ENCODE measurements around the gene UBR2. TPM values are rescaled to one million over a fixed set of nuclear protein-coding genes. Genes with fewer than 3 reads are reported as not detected.
"Not testable (repeated sequence)": the region's sequence is repeated elsewhere in the genome, so short reads cannot be mapped to it uniquely, and the experiment has no call there.

UBR2 gene
- total RNA-seq, 4 donors from 2014 or later, result 15.9 to 52.7 (median 49.4) TPM

DNA sequence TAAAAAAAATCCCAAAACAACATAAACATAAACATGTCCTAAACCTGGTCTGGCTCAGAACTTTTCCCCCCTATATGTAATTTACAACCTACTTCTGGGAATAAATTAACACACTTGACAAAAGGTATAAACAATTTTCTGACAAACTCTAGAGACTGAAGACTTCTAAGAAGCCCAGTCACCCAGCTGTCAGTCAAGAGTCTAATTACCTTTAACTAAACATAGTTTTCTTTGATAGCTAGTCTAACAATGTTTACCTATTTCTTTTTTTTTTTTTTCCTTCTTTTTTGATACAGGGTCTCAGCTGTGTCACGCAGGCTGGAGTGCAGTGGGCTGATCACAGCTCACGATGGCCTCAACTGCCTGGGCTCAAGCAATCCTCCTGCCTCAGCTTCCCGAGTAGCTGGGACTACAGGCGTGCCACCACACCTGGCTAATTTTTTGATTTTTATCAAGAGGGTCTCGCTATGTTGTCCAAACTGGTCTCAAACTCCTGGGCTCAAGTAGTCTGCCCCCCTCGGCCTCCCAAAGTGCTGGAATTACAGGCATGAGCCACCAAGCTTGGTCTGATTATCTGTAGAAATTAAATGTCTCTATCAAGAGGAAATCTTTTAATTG is 932 bp upstream of the UBR2 start:
- Histone ChIP-seq H3K36me3 (no peaks in the 10 kb centered on the region), H3K27me3 (no peaks in the 10 kb centered on the region), H3K9me3 (no peaks in the 10 kb centered on the region), H3K4me1 (peaks cover 13 to 39% (median 26%) of the 10 kb centered on the region in 4 donors), H3K4me3 (no peak overlapping the region), H3K27ac (peak overlapping the region in 1 of 4 donors; percentile 99)
- in situ Hi-C loops (cut with MboI; ENCODE audit: low pct_ligation_motif_present in 1 of 4, low pct_unique_long_range_greater_than_20kb in 1 of 4, low sequenced_read_pairs in 3 of 4) (no loop called here), intact Hi-C loops (cut with DNase I; ENCODE audit: low total_unique reads) (no loop called here)
- TF ChIP-seq EP300 (IDR thresholded peaks at IDR 0.05; ENCODE audit: low read depth) (no peak), POLR2A (IDR thresholded peaks at IDR 0.05) (no peak), POLR2AphosphoS5 (IDR thresholded peaks at IDR 0.05) (no peak)
- TF ChIP-seq, protein P1, sequence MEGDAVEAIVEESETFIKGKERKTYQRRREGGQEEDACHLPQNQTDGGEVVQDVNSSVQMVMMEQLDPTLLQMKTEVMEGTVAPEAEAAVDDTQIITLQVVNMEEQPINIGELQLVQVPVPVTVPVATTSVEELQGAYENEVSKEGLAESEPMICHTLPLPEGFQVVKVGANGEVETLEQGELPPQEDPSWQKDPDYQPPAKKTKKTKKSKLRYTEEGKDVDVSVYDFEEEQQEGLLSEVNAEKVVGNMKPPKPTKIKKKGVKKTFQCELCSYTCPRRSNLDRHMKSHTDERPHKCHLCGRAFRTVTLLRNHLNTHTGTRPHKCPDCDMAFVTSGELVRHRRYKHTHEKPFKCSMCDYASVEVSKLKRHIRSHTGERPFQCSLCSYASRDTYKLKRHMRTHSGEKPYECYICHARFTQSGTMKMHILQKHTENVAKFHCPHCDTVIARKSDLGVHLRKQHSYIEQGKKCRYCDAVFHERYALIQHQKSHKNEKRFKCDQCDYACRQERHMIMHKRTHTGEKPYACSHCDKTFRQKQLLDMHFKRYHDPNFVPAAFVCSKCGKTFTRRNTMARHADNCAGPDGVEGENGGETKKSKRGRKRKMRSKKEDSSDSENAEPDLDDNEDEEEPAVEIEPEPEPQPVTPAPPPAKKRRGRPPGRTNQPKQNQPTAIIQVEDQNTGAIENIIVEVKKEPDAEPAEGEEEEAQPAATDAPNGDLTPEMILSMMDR (IDR thresholded peaks at IDR 0.05), result no peak
- DNase-seq, result no peak
- 20 to 54% methylated on average over 1 to 6 of the region's 6 CpGs for WGBS, 2 donors (ENCODE audit: low coverage in 1 of 2)

DNA sequence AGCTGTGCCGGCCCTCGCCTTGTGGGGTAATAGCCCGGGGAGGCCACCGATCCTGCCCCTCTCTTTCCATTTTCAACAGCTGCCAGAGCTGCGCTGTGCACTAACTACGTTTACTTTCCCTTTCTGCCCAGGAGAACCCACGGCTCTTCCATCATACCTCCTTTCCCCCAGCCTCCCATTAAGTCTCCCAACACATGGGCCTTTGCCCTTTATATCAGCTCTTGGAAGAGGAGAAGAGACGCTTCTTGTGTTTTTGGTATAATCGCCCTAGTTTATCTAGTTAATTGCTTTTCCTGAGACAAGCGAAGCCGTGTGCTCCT is 637 bp downstream of the UBR2 start:
- in situ Hi-C loops (cut with MboI; ENCODE audit: low pct_ligation_motif_present in 1 of 4, low pct_unique_long_range_greater_than_20kb in 1 of 4, low sequenced_read_pairs in 3 of 4), result no loop called here
- no peak for DNase-seq
- H3K4me1 ChIP-seq, result peaks cover 18 to 50% (median 35%) of the 10 kb centered on the region in 4 donors

DNA sequence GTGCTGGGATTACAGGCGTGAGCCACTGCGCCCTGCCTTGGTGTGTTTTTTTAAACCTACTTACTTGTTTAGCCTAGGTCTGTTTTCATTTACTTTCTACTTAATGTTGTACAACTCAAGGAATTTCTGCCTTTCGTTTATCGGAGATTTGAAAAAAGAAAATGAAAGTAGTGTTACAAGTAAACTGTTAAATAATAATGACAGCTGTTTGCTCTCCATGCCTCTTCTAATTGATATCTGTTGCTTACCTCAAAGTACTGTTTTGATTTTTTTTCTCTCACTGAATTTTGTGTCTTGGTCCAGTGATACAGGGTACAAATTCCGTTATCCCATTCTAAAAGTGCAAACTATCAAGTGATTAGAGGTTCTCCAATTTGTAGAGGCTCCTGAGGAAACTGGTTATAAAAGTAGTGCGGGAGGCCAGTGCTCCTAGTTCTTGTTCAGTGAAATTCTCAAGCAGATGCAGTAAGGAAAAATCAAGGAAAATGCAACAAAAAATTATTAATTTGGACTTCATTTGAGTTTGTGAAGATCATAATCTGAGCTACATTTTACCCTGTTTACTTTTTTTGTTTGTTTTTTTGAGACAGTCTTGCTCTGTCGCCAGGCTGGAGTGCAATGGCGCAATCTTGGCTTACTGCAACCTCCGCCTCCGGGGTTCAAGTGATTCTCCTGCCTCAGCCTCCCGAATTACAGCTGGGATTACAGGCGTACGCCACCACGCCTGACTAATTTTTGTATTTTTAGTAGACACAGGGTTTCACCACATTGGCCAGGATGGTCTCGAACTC is 2.2 kb downstream of the UBR2 start:
- intact Hi-C loops (cut with DNase I; ENCODE audit: low total_unique reads) (no loop called here), in situ Hi-C loops (cut with MboI; ENCODE audit: low pct_ligation_motif_present in 1 of 4, low pct_unique_long_range_greater_than_20kb in 1 of 4, low sequenced_read_pairs in 3 of 4) (no loop called here)
- Histone ChIP-seq H3K27ac (peak overlapping the region; percentile 91 to 99 (median 95)), H3K4me3 (peak overlapping the region in 3 of 4 donors; percentile 62 to 76 (median 73)), H3K27me3 (no peaks in the 10 kb centered on the region), H3K9me3 (no peaks in the 10 kb centered on the region), H3K36me3 (no peaks in the 10 kb centered on the region), H3K4me1 (peaks cover 28 to 64% (median 45%) of the 10 kb centered on the region in 4 donors)
- DNase-seq, result no peak
- 36 to 54% methylated on average over 9 to 15 of the region's 15 CpGs for WGBS, 2 donors (ENCODE audit: low coverage in 1 of 2)
- no peak for TF ChIP-seq EP300 (IDR thresholded peaks at IDR 0.05; ENCODE audit: low read depth)
- TF ChIP-seq, protein P1 (IDR thresholded peaks at IDR 0.05), result no peak
- TF ChIP-seq POLR2AphosphoS5 (IDR thresholded peaks at IDR 0.05), result no peak
- TF ChIP-seq POLR2A (IDR thresholded peaks at IDR 0.05), result no peak

More for the DNA sequence above, 637 bp downstream of the UBR2 start:
- intact Hi-C loops (cut with DNase I; ENCODE audit: low total_unique reads), result no loop called here
- no peaks in the 10 kb centered on the region for H3K9me3 ChIP-seq
- peak overlapping the region; percentile 62 to 98 (median 74) for H3K4me3 ChIP-seq
- H3K27ac ChIP-seq, result peak overlapping the region; percentile 91 to 99 (median 95)
- no peaks in the 10 kb centered on the region for H3K36me3 ChIP-seq
- no peaks in the 10 kb centered on the region for H3K27me3 ChIP-seq
- TF ChIP-seq POLR2A (IDR thresholded peaks at IDR 0.05) (no peak), POLR2AphosphoS5 (IDR thresholded peaks at IDR 0.05) (no peak), EP300 (IDR thresholded peaks at IDR 0.05; ENCODE audit: low read depth) (no peak)
- TF ChIP-seq, protein P1 (IDR thresholded peaks at IDR 0.05), result no peak
- WGBS, 2 donors (ENCODE audit: low coverage in 1 of 2), result 0% methylated on average over 5 to 11 of the region's 11 CpGs

DNA sequence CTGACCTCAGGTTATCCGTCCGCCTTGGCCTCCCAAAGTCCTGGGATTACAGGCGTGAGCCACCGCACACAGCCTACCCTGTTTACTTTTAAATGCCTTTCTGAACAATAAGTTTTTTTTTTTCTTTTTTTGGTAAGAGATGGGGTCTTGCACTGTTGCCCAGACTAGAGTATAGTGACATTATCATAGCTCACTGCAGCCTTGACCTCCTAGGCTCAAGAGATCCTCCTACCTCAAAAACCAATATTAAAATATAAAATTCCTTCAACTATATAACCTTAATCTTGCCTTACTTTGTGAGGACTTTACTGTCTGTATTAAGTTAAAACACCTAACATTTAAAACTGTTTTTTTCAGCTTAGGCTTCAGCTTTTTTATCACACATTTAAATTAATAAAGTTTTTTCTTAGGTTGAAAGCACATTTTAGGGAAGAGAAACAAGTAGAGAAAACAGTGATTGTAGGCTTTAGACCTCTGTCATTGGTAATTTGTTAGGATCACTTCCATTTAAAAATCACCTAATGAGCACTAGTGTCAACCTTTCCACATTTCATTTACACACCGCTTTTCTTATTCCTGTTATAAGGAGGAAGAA is 2.9 kb downstream of the UBR2 start:
- Histone ChIP-seq H3K4me1 (peaks cover 28 to 70% (median 46%) of the 10 kb centered on the region in 4 donors), H3K4me3 (peak overlapping the region in 1 of 4 donors; percentile 62), H3K27me3 (no peaks in the 10 kb centered on the region), H3K36me3 (no peaks in the 10 kb centered on the region), H3K27ac (peak overlapping the region; percentile 91 to 99 (median 95)), H3K9me3 (no peaks in the 10 kb centered on the region)
- in situ Hi-C loops (cut with MboI; ENCODE audit: low pct_ligation_motif_present in 1 of 4, low pct_unique_long_range_greater_than_20kb in 1 of 4, low sequenced_read_pairs in 3 of 4), result no loop called here
- TF ChIP-seq POLR2AphosphoS5 (IDR thresholded peaks at IDR 0.05) (no peak), POLR2A (IDR thresholded peaks at IDR 0.05) (no peak), EP300 (IDR thresholded peaks at IDR 0.05; ENCODE audit: low read depth) (no peak)
- TF ChIP-seq, protein P1 (IDR thresholded peaks at IDR 0.05), result no peak
- 73 to 80% methylated on average over 5 of the region's 5 CpGs for WGBS, 2 donors (ENCODE audit: low coverage in 1 of 2)
- intact Hi-C loops (cut with DNase I; ENCODE audit: low total_unique reads), result no loop called here
- DNase-seq, result no peak

DNA sequence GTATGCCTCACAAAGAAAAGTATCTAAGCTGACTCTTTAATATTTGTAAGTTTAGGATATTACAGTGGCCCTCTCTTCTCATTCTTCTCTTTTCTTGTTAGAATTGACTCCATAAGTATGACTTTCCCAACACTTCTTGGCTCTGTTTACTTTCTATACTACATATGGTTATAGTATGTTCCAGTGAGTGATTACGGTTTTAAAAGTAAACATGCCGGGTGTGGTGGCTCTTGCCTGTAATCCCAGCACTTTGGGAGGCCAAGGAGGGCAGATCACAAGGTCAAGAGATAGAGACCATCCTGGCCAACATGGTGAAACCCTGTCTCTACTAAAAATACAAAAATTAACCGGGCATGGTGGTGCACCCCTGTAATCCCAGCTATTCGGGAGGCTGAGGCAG is 3.4 kb downstream of the UBR2 start:
- WGBS, 2 donors (ENCODE audit: low coverage in 1 of 2), result 17 to 67% methylated on average over 1 to 4 of the region's 4 CpGs
- H3K36me3 ChIP-seq; DNase-seq; in situ Hi-C loops (cut with MboI; ENCODE audit: low pct_ligation_motif_present in 1 of 4, low pct_unique_long_range_greater_than_20kb in 1 of 4, low sequenced_read_pairs in 3 of 4); intact Hi-C loops (cut with DNase I; ENCODE audit: low total_unique reads); H3K27me3 ChIP-seq; H3K9me3 ChIP-seq: not testable (repeated sequence)
- peak overlapping the region in 1 of 4 donors; percentile 18 for H3K4me3 ChIP-seq
- peaks cover 33 to 75% (median 49%) of the 10 kb centered on the region in 4 donors for H3K4me1 ChIP-seq
- H3K27ac ChIP-seq, result peak overlapping the region; percentile 53 to 96 (median 92)
